ENCODE data around the gene GJB1.

- no peak for TF ChIP-seq CTCF (conservative IDR thresholded peaks at IDR 0.05; ENCODE audit: low read length)
- TF ChIP-seq EZH2phosphoT487 (IDR thresholded peaks at IDR 0.05; ENCODE audit: borderline replicate concordance, low read depth, low read length), result no peak
Observed at GRCh38 chrX:71183341-71183740, 39.7 kb upstream of the GJB1 start.
